HFFc6 (cell line): ENCODE results near the gene PAPPA2. TPM values are rescaled to one million over a fixed set of nuclear protein-coding genes. Genes with fewer than 3 reads are reported as not detected.

Source experiments
- DNase-seq: peaks from one replicate; pipeline ENCODE4 v3.0.0-alpha.2; 2018
- H3K27ac Mint-ChIP-seq: 2 replicates; pipeline ENCODE4 v1.8.0; 2020; ENCODE audit warnings: mild to moderate bottlenecking, mixed read lengths
- H3K27me3 Mint-ChIP-seq: 2 replicates; pipeline ENCODE4 v1.8.0; 2021; ENCODE audit warnings: mild to moderate bottlenecking, moderate library complexity, mixed read lengths; ENCODE audit not compliant: insufficient read depth
- H3K36me3 Mint-ChIP-seq: 2 replicates; pipeline ENCODE4 v1.8.0; 2021; ENCODE audit warnings: low read depth, mixed read lengths
- H3K4me1 Mint-ChIP-seq: 2 replicates; pipeline ENCODE4 v1.8.0; 2020; ENCODE audit warnings: low read depth, mixed read lengths
- H3K4me3 Mint-ChIP-seq: 2 replicates; pipeline ENCODE4 v1.8.0; 2020; ENCODE audit warnings: mild to moderate bottlenecking, moderate library complexity, mixed read lengths
- H3K9me3 Mint-ChIP-seq: 2 replicates; pipeline ENCODE4 v1.8.0; 2020; ENCODE audit warnings: mild to moderate bottlenecking, mixed read lengths
- total RNA-seq, 6 experiments: library from RNA; stranded (reverse); fragmentation: NEBNext Ultra II Directional; extraction: Animal tissue kit (Norgen Biotek cat#: 25700); gene quantifications; 2 replicates in 1 of 6; 3 replicates in 5 of 6; pipeline ENCODE4 v1.2.3, GENCODE V29; 2021
- TF ChIP-seq, protein P1 (sequence below): fragments of 200-600 bp; sonication (generic); IDR thresholded peaks from 2 replicates; pipeline ENCODE4 v1.5.0; 2021; ENCODE audit warnings: antibody characterized with exemption, mild to moderate bottlenecking

The PAPPA2 gene
- total RNA-seq, 6 experiments from 2014 or later = 0.16 to 1.1 (median 0.42) TPM

DNA sequence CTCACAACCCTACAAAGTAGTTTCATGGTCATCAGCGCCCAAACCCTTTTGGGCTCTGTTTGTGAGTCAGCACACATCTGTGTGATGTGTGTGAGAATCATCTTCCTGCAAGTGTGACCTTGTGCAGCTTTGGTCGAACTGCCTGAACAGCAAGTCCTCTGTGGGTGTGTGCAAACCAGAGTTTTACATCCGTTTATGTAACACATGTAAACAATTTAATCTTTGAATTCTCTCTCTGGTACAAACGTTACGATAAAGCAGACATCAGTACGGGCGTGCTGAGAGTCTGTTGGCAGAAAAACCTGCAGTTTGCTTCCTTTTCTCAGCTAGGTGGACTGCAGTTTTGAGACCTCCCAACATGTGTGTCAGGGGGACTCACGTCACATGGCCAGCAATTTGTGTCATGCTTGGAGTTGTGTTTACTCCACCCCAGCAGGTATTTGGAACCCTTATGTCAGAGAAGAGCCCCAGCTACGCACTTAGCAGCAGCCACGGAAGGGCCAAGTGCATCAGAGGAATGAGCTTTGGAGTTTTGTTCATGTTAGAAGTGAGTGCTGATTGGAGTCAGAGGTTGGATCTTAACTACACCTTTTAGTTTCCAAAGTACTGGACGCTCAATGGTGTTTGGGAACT is 230.8 kb downstream of the PAPPA2 start:
- DNase-seq = no peak
- H3K36me3 Mint-ChIP-seq = no peaks in the 10 kb centered on the region
- H3K4me3 Mint-ChIP-seq = no peak overlapping the region
- no peaks in the 10 kb centered on the region for H3K4me1 Mint-ChIP-seq
- H3K27ac Mint-ChIP-seq = no peak overlapping the region
- TF ChIP-seq, protein P1, sequence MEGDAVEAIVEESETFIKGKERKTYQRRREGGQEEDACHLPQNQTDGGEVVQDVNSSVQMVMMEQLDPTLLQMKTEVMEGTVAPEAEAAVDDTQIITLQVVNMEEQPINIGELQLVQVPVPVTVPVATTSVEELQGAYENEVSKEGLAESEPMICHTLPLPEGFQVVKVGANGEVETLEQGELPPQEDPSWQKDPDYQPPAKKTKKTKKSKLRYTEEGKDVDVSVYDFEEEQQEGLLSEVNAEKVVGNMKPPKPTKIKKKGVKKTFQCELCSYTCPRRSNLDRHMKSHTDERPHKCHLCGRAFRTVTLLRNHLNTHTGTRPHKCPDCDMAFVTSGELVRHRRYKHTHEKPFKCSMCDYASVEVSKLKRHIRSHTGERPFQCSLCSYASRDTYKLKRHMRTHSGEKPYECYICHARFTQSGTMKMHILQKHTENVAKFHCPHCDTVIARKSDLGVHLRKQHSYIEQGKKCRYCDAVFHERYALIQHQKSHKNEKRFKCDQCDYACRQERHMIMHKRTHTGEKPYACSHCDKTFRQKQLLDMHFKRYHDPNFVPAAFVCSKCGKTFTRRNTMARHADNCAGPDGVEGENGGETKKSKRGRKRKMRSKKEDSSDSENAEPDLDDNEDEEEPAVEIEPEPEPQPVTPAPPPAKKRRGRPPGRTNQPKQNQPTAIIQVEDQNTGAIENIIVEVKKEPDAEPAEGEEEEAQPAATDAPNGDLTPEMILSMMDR = no peak
- peaks cover 23% of the 10 kb centered on the region for H3K9me3 Mint-ChIP-seq
- H3K27me3 Mint-ChIP-seq = 0 out of 2 replicates have a peak, but pooled peaks cover 4% of the 10 kb centered on the region

DNA sequence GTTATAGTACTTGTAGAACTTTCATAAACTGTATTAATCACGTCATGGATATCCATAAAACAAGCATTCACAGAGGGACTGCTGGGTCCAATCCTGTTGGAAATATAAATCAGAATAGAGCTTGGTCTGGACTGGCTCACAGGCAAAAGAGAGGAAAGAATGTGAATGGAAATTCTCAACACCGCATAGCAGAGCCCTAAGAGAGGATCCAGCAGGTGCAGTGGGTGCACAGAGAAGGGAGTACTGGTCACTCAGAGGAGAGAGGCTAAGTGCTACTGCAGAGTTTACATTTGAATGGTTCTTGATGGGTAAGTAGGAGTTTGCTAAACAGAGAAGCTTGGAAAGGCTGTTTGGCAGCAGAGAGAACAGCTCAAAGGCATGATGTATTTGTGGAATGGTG is 231.7 kb downstream of the PAPPA2 start:
- DNase-seq = no peak
- Mint-ChIP-seq H3K27ac (no peak overlapping the region), H3K4me3 (no peak overlapping the region), H3K36me3 (no peaks in the 10 kb centered on the region), H3K27me3 (0 out of 2 replicates have a peak, but pooled peaks cover 4% of the 10 kb centered on the region), H3K9me3 (peaks cover 23% of the 10 kb centered on the region), H3K4me1 (no peaks in the 10 kb centered on the region)
- TF ChIP-seq, protein P1 = no peak

DNA sequence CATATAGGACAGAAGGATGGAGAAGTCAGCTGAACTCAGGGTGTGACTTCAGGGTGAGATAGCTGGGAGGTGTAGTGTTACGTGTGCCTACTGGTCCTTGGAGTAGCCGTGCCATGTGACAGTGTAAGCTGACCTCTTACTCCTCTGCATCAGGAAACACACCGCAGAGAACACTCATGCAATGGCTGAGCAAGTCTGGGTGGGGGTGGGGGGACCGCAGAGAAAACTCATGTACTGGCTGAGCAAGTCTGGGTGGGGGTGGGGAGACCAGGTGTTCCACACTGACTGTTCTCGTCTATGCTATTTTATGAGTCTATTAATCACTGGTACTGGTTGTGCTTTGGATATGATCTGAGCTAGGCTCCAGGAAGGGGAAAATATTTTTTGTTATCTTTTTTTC is 233.1 kb downstream of the PAPPA2 start:
- no peak overlapping the region for H3K4me3 Mint-ChIP-seq
- H3K9me3 Mint-ChIP-seq = peaks cover 35% of the 10 kb centered on the region
- no peaks in the 10 kb centered on the region for H3K4me1 Mint-ChIP-seq
- no peak for DNase-seq
- 0 out of 2 replicates have a peak, but pooled peaks cover 4% of the 10 kb centered on the region for H3K27me3 Mint-ChIP-seq
- no peak overlapping the region for H3K27ac Mint-ChIP-seq
- TF ChIP-seq, protein P1 = no peak
- H3K36me3 Mint-ChIP-seq = no peaks in the 10 kb centered on the region

DNA sequence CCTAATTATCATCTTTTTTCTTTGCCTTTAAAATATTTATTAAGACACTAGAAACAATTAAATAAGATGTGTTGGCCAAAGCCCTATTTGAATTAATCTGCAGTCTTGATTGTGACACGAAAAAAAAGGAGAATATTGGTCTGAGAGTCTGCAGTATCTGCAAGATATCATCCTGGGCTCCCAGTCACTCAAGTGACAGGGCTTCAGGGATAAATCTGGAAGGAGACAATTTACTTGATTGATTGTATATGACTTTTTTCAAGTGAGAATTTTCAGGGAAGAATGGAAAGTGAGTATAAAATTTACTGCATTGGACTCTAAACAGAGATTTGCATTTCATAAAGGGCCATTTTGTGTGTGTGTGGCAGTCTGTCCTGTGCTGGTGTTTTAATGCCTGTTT is 233.7 kb downstream of the PAPPA2 start:
- Mint-ChIP-seq H3K4me3 (no peak overlapping the region), H3K36me3 (no peaks in the 10 kb centered on the region), H3K27ac (no peak overlapping the region), H3K4me1 (no peaks in the 10 kb centered on the region), H3K27me3 (0 out of 2 replicates have a peak, but pooled peaks cover 4% of the 10 kb centered on the region), H3K9me3 (peaks cover 35% of the 10 kb centered on the region)
- DNase-seq = no peak
- TF ChIP-seq, protein P1 = no peak

DNA sequence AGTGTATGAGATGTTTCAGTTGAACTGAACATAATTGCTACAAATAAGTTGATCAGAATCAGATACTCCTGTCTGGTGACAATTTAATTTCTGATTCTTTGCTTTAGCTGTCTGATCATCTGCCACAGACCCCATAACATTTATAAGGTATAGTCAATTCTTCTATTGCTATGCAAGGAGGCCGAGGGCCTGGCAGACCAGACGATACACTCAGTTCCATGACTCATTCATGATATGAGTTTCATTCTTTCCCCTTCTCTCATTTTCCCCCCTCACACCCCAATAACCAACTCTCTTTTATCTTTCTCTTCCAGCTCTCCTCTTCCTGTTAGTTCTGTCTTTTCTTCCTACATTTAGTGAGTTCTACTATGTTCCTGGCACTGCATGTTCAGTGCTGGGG is 236.8 kb downstream of the PAPPA2 start:
- no peak overlapping the region for H3K4me3 Mint-ChIP-seq
- H3K4me1 Mint-ChIP-seq = no peaks in the 10 kb centered on the region
- DNase-seq = no peak
- peaks cover 52% of the 10 kb centered on the region for H3K9me3 Mint-ChIP-seq
- H3K36me3 Mint-ChIP-seq = no peaks in the 10 kb centered on the region
- no peak overlapping the region for H3K27ac Mint-ChIP-seq
- H3K27me3 Mint-ChIP-seq = no peaks in the 10 kb centered on the region
- TF ChIP-seq, protein P1 = no peak
